Endothelial cell of umbilical vein (primary cell): ENCODE measurements around the gene UROC1. TPM values are rescaled to one million over a fixed set of nuclear protein-coding genes. Genes with fewer than 3 reads are reported as not detected.

Source experiments
- BruUV-seq: library from RNA; stranded (reverse); fragments of 400-500 nt; replicated peaks from 2 replicates; lab custom pipeline; 2021; lab: Mats Ljungman, UMichigan
- CTCF ChIA-PET: fragments of 300-600, 350-600 bp; sonication (Branson Sonifier 250); formaldehyde crosslinking; loops from one replicate; lab custom pipeline; 2021; ENCODE audit warnings: antibody characterized with exemption, inconsistent platforms; lab: Charles Lee
- POLR2A ChIA-PET: fragments of 300-600, 350-600 bp; sonication (Branson Sonifier 250); formaldehyde crosslinking; loops from one replicate; lab custom pipeline; 2021; ENCODE audit warnings: antibody characterized with exemption, inconsistent platforms; lab: Charles Lee
- DNase-seq: peaks from one replicate; pipeline ENCODE4 v3.0.0-alpha.2; 2011; ENCODE audit warnings: low read depth, low spot score
- FAIRE-seq: peaks from 2 replicates; lab custom pipeline; 2011; peaks lifted over from hg19 to GRCh38; lab: Jason Lieb, UNC
- H2AFZ ChIP-seq: 2 replicates; pipeline ENCODE4 v1.6.0; 2012; ENCODE audit warnings: low read depth, low read length, control low read depth, inconsistent platforms
- H3K27ac ChIP-seq: 2 replicates; pipeline ENCODE4 v1.5.1; 2011; ENCODE audit warnings: low read depth, mild to moderate bottlenecking, control low read depth, low read length, moderate library complexity; ENCODE audit not compliant: insufficient read depth
- H3K27me3 ChIP-seq, 2 experiments: 2 replicates each; pipeline versions ENCODE4 v1.6.0 to v1.6.1; 2011; ENCODE audit warnings: low read length in 2 of 2, mixed read lengths in 1 of 2; ENCODE audit not compliant: control insufficient read depth in 2 of 2, insufficient read depth in 2 of 2
- H3K36me3 ChIP-seq, 2 experiments: 2 replicates in 1 of 2; 3 replicates in 1 of 2; pipeline ENCODE4 v1.5.1; 2011; ENCODE audit warnings: low read length in 2 of 2, mild to moderate bottlenecking in 1 of 2, moderate library complexity in 1 of 2; ENCODE audit not compliant: control insufficient read depth in 2 of 2, insufficient read depth in 2 of 2; ENCODE audit errors: extremely low read depth in 1 of 2
- H3K4me1 ChIP-seq: 3 replicates; pipeline ENCODE4 v1.5.1; 2011; ENCODE audit warnings: mild to moderate bottlenecking, low read length; ENCODE audit not compliant: control insufficient read depth, insufficient read depth; ENCODE audit errors: extremely low read depth
- H3K4me2 ChIP-seq: 2 replicates; pipeline ENCODE4 v1.6.1; 2011; ENCODE audit warnings: low read length, control low read depth, mixed read lengths; ENCODE audit not compliant: insufficient read depth
- H3K4me3 ChIP-seq, 3 experiments: fragments of 200-600 bp in 1 of 3; sonication (generic), shearing (Covaris generic) in 1 of 3; replicated peaks in 1 of 3; 2 replicates each; pipeline ENCODE4 v1.5.1; 2011 to 2016; ENCODE audit warnings: control low read depth in 3 of 3, low read length in 3 of 3, mild to moderate bottlenecking in 2 of 3, inconsistent platforms in 1 of 3, low read depth in 1 of 3, moderate library complexity in 1 of 3; ENCODE audit not compliant: insufficient read depth in 1 of 3
- H3K79me2 ChIP-seq: 2 replicates; pipeline ENCODE4 v1.6.0; 2012; ENCODE audit warnings: low read length, inconsistent platforms; ENCODE audit not compliant: control insufficient read depth, insufficient read depth
- H3K9ac ChIP-seq: replicated peaks from 2 replicates; pipeline ENCODE3; 2011; ENCODE audit warnings: low read length, control low read depth; ENCODE audit not compliant: insufficient read depth; ENCODE audit errors: extremely low read depth
- H3K9me1 ChIP-seq: replicated peaks from 3 replicates; pipeline ENCODE4 v1.6.0; 2011; ENCODE audit warnings: mild to moderate bottlenecking, low read length; ENCODE audit not compliant: control insufficient read depth, insufficient read depth; ENCODE audit errors: extremely low read depth
- H3K9me3 ChIP-seq: replicated peaks from 2 replicates; pipeline ENCODE4 v1.5.1; 2012; ENCODE audit warnings: low read length, inconsistent platforms; ENCODE audit not compliant: control insufficient read depth, insufficient read depth
- H4K20me1 ChIP-seq: replicated peaks from 2 replicates; pipeline ENCODE3; 2011; ENCODE audit warnings: mild to moderate bottlenecking, low read length; ENCODE audit not compliant: control insufficient read depth, insufficient read depth; ENCODE audit errors: extremely low read depth
- EZH2 ChIP-seq: IDR thresholded peaks from 2 replicates; pipeline ENCODE4 v1.6.1; 2012; ENCODE audit warnings: borderline replicate concordance, low read depth, mild to moderate bottlenecking, moderate library complexity, low read length, inconsistent platforms; ENCODE audit not compliant: severe bottlenecking
- FOS ChIP-seq: IDR thresholded peaks from 2 replicates; pipeline ENCODE4 v1.6.1; 2011; ENCODE audit warnings: mild to moderate bottlenecking, low read length, moderate library complexity, borderline replicate concordance; ENCODE audit not compliant: insufficient read depth
- GATA2 ChIP-seq: IDR thresholded peaks from 2 replicates; pipeline ENCODE4 v1.7.0; 2011; ENCODE audit warnings: low read depth, mild to moderate bottlenecking, moderate library complexity, mixed read lengths, low read length; ENCODE audit not compliant: insufficient read length, insufficient read depth
- JUN ChIP-seq: IDR thresholded peaks from 2 replicates; pipeline ENCODE4 v1.6.1; 2011; ENCODE audit warnings: borderline replicate concordance, low read depth; ENCODE audit not compliant: insufficient read length, insufficient read depth
- MYC ChIP-seq: IDR thresholded peaks from one replicate; pipeline ENCODE4 v1.6.1; 2011; ENCODE audit warnings: mild to moderate bottlenecking, low read depth, low read length
- POLR2A ChIP-seq: IDR thresholded peaks from 2 replicates; pipeline ENCODE4 v1.6.1; 2012; ENCODE audit warnings: low read depth, mild to moderate bottlenecking, control low read depth, low read length
- POLR2AphosphoS5 ChIP-seq: IDR thresholded peaks from 2 replicates; pipeline ENCODE4 v1.6.1; 2012; ENCODE audit warnings: low read depth, mild to moderate bottlenecking, control low read depth, low read length, moderate library complexity; ENCODE audit not compliant: insufficient read depth
- dilution Hi-C: fragments of 300-500 bp; cut with MboI; formaldehyde crosslinking; loops from one replicate; pipeline ENCODE4 v1.15.0; 2019; ENCODE audit warnings: low sequenced_read_pairs; ENCODE audit not compliant: extremely low pct_ligation_motif_present
- intact Hi-C: fragments of 100-400 bp; cut with micrococcal nuclease; formaldehyde crosslinking; loops from one replicate; pipeline ENCODE4 v1.10.0; 2022
- polyA plus RNA-seq, 4 experiments: library from polyadenylated mRNA; depleted of rRNA in 3 of 4; stranded (reverse) in 3 of 4; unstranded in 1 of 4; fragments of >200 nt; gene quantifications; 2 replicates each; pipeline versions ENCODE4 v1.2.1 to v1.2.3, GENCODE V29; 2011 to 2012; ENCODE audit warnings: missing spikeins in 1 of 4
- total RNA-seq: library from RNA; stranded (reverse); gene quantifications from 2 replicates; pipeline ENCODE4 v1.2.3, GENCODE V29; 2021
- TF ChIP-seq, protein P1 (sequence below): IDR thresholded peaks from 2 replicates; pipeline ENCODE4 v1.6.1; 2011; ENCODE audit not compliant: insufficient read depth, insufficient read length
- TF ChIP-seq, protein P2 (sequence below), 2 donors: IDR thresholded peaks; 1 replicate in 1 of 2; 2 replicates in 1 of 2; pipeline ENCODE4 v1.5.1; 2011; ENCODE audit warnings: low read length in 2 of 2, mild to moderate bottlenecking in 2 of 2, moderate library complexity in 2 of 2, control low read depth in 1 of 2, inconsistent platforms in 1 of 2, low read depth in 1 of 2; ENCODE audit not compliant: insufficient read depth in 1 of 2; ENCODE audit errors: extremely low read depth in 1 of 2

The UROC1 gene
- total and polyA plus RNA-seq, 2 donors (not counting 3 experiments of a cell fraction or from before 2014, with no cell fraction given) = not detected

DNA sequence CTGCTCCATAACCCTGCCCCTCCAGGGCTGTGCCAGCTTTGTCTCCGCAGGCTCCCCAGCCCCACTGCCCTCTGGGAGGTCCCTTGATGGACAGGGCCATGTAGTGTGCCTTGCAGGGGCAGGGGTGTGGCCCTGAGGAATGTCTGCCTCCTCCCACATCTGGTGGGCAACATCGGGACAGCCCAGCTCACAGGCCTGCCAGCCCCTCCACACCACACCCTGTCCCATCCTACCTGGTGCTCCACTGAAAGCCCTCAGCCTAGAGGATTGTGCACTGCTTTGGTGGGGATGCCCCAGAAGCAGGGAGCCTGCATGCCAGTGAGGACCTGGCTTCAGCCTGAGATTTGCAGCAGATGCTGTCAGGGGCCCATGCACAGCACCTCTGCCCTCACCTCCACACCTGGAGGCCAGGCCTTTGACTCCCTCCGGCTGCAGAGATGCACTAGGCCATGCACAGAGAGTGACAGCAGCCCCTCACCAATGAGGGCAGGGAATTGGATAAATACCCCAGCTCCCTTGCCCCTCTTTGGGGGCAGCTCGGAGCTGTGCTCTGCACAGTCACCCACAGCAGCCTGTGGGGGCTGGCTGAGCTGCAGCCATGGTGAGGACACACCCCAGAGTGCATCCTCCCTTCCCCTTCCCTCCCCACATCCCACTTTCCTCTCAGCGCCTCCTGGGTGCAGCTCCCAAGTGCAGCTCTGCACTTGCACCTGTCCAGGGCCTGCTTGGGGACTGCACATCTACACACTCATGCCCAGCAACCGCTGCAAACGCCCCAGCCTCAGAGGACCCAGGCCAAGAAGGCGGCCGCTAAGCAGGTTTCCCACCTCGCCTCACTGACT lies 38.4 kb upstream of the UROC1 start:
- H3K27ac ChIP-seq = no peak overlapping the region
- intact Hi-C loops (no loop called here), dilution Hi-C loops (no loop called here)
- no peaks in the 10 kb centered on the region for H3K36me3 ChIP-seq
- H3K4me3 ChIP-seq = no peak overlapping the region
- ChIA-PET POLR2A (no interaction called here), CTCF (interaction anchor here (0.9 kb wide), 1 partner anchor 14 kb away, joined by 4 read pairs; no protein-coding TSS in a partner anchor)
- no peaks in the 10 kb centered on the region for H3K9me3 ChIP-seq
- peaks cover 0 to 6% of the 10 kb centered on the region in 2 experiments for H3K27me3 ChIP-seq
- DNase-seq (no peak), FAIRE-seq (no peak)
- H3K79me2 ChIP-seq = no peaks in the 10 kb centered on the region
- H4K20me1 ChIP-seq = no peaks in the 10 kb centered on the region
- BruUV-seq = no TSS peak
- no peak overlapping the region for H2AFZ ChIP-seq
- no peaks in the 10 kb centered on the region for H3K4me1 ChIP-seq
- H3K9me1 ChIP-seq = no peaks in the 10 kb centered on the region
- TF ChIP-seq POLR2A (no peak), EZH2 (no peak), JUN (no peak), POLR2AphosphoS5 (no peak), GATA2 (no peak), FOS (no peak), MYC (no peak)
- TF ChIP-seq, protein P1, sequence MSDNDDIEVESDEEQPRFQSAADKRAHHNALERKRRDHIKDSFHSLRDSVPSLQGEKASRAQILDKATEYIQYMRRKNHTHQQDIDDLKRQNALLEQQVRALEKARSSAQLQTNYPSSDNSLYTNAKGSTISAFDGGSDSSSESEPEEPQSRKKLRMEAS = no peak
- TF ChIP-seq, protein P2, sequence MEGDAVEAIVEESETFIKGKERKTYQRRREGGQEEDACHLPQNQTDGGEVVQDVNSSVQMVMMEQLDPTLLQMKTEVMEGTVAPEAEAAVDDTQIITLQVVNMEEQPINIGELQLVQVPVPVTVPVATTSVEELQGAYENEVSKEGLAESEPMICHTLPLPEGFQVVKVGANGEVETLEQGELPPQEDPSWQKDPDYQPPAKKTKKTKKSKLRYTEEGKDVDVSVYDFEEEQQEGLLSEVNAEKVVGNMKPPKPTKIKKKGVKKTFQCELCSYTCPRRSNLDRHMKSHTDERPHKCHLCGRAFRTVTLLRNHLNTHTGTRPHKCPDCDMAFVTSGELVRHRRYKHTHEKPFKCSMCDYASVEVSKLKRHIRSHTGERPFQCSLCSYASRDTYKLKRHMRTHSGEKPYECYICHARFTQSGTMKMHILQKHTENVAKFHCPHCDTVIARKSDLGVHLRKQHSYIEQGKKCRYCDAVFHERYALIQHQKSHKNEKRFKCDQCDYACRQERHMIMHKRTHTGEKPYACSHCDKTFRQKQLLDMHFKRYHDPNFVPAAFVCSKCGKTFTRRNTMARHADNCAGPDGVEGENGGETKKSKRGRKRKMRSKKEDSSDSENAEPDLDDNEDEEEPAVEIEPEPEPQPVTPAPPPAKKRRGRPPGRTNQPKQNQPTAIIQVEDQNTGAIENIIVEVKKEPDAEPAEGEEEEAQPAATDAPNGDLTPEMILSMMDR (IDR thresholded peaks at IDR 0.05; ENCODE audit: extremely low read depth in 1 of 2, insufficient read depth in 1 of 2, low read depth in 1 of 2, low read length in 2 of 2) = no peak
- no peak overlapping the region for H3K4me2 ChIP-seq
- no peak overlapping the region for H3K9ac ChIP-seq
